ENCODE data around the gene ANO2.

ANO2 gene

DNA sequence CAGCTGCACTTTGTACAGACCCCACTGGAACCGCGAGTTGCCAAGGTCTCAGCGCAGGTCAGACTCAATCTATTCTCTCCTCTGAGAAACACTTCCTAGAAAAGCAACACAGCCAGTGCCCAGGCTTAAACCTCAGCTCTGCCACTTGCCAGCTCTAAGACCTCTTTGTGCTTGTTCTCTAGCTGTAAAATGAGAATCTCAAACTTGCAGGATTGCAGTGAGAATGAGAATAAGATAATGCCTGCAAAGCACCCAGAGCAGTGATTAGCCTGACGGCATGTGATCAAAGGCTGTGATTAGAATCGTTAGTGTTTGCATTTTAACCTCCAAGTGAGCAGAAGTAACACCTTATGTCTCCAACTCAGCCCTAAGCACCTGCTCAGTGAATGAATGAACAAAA is 21.3 kb downstream of the ANO2 start:
- H3K9ac ChIP-seq (ENCODE audit: low read length): no peak overlapping the region
- H3K27me3 ChIP-seq (ENCODE audit: low read depth, low read length): no peaks in the 10 kb centered on the region
- no peaks in the 10 kb centered on the region for H3K4me1 ChIP-seq (ENCODE audit: low read length)
- no peak overlapping the region for H2AFZ ChIP-seq (ENCODE audit: low read depth, low read length)
- H3K36me3 ChIP-seq (replicated peaks; ENCODE audit: low read depth, low read length): no peaks in the 10 kb centered on the region
- TF ChIP-seq EZH2phosphoT487 (IDR thresholded peaks at IDR 0.05; ENCODE audit: low read depth): no peak
- TF ChIP-seq, protein P1, sequence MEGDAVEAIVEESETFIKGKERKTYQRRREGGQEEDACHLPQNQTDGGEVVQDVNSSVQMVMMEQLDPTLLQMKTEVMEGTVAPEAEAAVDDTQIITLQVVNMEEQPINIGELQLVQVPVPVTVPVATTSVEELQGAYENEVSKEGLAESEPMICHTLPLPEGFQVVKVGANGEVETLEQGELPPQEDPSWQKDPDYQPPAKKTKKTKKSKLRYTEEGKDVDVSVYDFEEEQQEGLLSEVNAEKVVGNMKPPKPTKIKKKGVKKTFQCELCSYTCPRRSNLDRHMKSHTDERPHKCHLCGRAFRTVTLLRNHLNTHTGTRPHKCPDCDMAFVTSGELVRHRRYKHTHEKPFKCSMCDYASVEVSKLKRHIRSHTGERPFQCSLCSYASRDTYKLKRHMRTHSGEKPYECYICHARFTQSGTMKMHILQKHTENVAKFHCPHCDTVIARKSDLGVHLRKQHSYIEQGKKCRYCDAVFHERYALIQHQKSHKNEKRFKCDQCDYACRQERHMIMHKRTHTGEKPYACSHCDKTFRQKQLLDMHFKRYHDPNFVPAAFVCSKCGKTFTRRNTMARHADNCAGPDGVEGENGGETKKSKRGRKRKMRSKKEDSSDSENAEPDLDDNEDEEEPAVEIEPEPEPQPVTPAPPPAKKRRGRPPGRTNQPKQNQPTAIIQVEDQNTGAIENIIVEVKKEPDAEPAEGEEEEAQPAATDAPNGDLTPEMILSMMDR (IDR thresholded peaks at IDR 0.05; ENCODE audit: low read depth, low read length): no peak
- no peak overlapping the region for H3K4me2 ChIP-seq (ENCODE audit: low read length)
- no peak overlapping the region for H3K4me3 ChIP-seq (ENCODE audit: low read length)
- no peaks in the 10 kb centered on the region for H3K9me3 ChIP-seq (ENCODE audit: insufficient read depth, low read length)
- no peak overlapping the region for H3K27ac ChIP-seq (ENCODE audit: low read length)
- H4K20me1 ChIP-seq (ENCODE audit: insufficient read depth, low read length): no peaks in the 10 kb centered on the region
- no peaks in the 10 kb centered on the region for H3K79me2 ChIP-seq (ENCODE audit: low read length)

DNA sequence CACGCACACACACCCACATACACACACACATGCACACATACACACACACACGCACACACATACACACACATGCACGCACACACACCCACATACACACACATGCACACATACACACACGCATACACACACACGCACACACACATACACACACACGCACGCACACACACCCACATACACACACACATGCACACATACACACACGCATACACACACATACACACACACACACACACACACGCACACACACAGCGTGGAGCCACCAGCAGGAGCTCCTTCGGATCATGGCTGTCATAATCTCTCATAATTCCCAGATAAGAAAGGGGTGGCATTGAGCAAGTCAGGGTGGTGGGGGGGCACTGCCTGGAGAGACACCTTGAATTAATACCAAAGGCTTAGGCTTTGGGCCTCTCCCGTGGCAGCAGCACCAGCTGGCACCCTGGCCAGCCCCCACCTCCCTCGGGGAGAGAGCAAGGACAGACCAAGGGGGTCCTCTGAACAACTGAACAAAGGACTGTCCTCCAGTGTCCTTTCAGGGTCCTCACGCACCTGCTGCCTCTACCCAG is 21.9 kb downstream of the ANO2 start:
- Histone ChIP-seq H3K4me2 (ENCODE audit: low read length) (no peak overlapping the region), H3K4me3 (ENCODE audit: low read length) (no peak overlapping the region), H2AFZ (ENCODE audit: low read depth, low read length) (no peak overlapping the region), H3K27ac (ENCODE audit: low read length) (no peak overlapping the region), H3K9ac (ENCODE audit: low read length) (no peak overlapping the region), H3K79me2 (ENCODE audit: low read length) (no peaks in the 10 kb centered on the region), H3K27me3 (ENCODE audit: low read depth, low read length) (no peaks in the 10 kb centered on the region), H3K36me3 (replicated peaks; ENCODE audit: low read depth, low read length) (no peaks in the 10 kb centered on the region), H3K9me3 (ENCODE audit: insufficient read depth, low read length) (no peaks in the 10 kb centered on the region), H3K4me1 (ENCODE audit: low read length) (no peaks in the 10 kb centered on the region), H4K20me1 (ENCODE audit: insufficient read depth, low read length) (no peaks in the 10 kb centered on the region)
- TF ChIP-seq, protein P1 (IDR thresholded peaks at IDR 0.05; ENCODE audit: low read depth, low read length): no peak
- no peak for TF ChIP-seq EZH2phosphoT487 (IDR thresholded peaks at IDR 0.05; ENCODE audit: low read depth)

- H3K9me3 ChIP-seq (ENCODE audit: insufficient read depth, low read length): no peaks in the 10 kb centered on the region
- H3K27ac ChIP-seq (ENCODE audit: low read length): no peak overlapping the region
- no peak overlapping the region for H3K4me2 ChIP-seq (ENCODE audit: low read length)
- no peak overlapping the region for H3K4me3 ChIP-seq (ENCODE audit: low read length)
- no peaks in the 10 kb centered on the region for H3K79me2 ChIP-seq (ENCODE audit: low read length)
- H3K27me3 ChIP-seq (ENCODE audit: low read depth, low read length): no peaks in the 10 kb centered on the region
- no peaks in the 10 kb centered on the region for H3K36me3 ChIP-seq (replicated peaks; ENCODE audit: low read depth, low read length)
- no peaks in the 10 kb centered on the region for H3K4me1 ChIP-seq (ENCODE audit: low read length)
- no peaks in the 10 kb centered on the region for H4K20me1 ChIP-seq (ENCODE audit: insufficient read depth, low read length)
- H3K9ac ChIP-seq (ENCODE audit: low read length): no peak overlapping the region
- no peak for TF ChIP-seq EZH2phosphoT487 (IDR thresholded peaks at IDR 0.05; ENCODE audit: low read depth)
- TF ChIP-seq, protein P1 (IDR thresholded peaks at IDR 0.05; ENCODE audit: low read depth, low read length): no peak
- H2AFZ ChIP-seq (ENCODE audit: low read depth, low read length): no peak overlapping the region
These were observed 22.8 kb downstream of the ANO2 start for GRCh38 chr12:5921966-5922899.
